GM12801 (cell line): Measurements from ENCODE around the gene CTRL.

Experiments used
- CTCF ChIP-seq: IDR thresholded peaks from one replicate; pipeline ENCODE4 v1.5.1; 2011; ENCODE audit warnings: control low read depth; ENCODE audit not compliant: insufficient read length; ENCODE audit errors: extremely low read depth

Gene CTRL

GRCh38 chr16:67884684-67885083, 47.0 kb downstream of the CTRL start, which contains the start of gene NRN1L:
NRN1L (plus strand) TSS chr16:67884885; CDS start chr16:67884904, 19 bp downstream.
- TF ChIP-seq CTCF = no peak

GRCh38 chr16:67883872-67884261, 47.8 kb downstream of the CTRL start:
- TF ChIP-seq CTCF = no peak

GRCh38 chr16:67883146-67883871, 48.4 kb downstream of the CTRL start:
- TF ChIP-seq CTCF = no peak

- no peak for TF ChIP-seq CTCF
Measured at GRCh38 chr16:67882374-67883145, 49.1 kb downstream of the CTRL start.

GRCh38 chr16:67881621-67882161, 50.0 kb downstream of the CTRL start:
- no peak for TF ChIP-seq CTCF

- no peak for TF ChIP-seq CTCF
Measured at GRCh38 chr16:67880584-67880983, 51.1 kb downstream of the CTRL start.

- no peak for TF ChIP-seq CTCF
Measured at GRCh38 chr16:67879936-67880335, 51.7 kb downstream of the CTRL start.
